ENCODE measurements around the gene LOXL4.

The LOXL4 gene

GRCh38 chr10:98257198-98257597 is 10.8 kb downstream of the LOXL4 start:
- no peak overlapping the region for H3K27ac Mint-ChIP-seq
- peaks cover 6% of the 10 kb centered on the region for H3K36me3 Mint-ChIP-seq (ENCODE audit: low read depth)
- H3K9me3 Mint-ChIP-seq: no peaks in the 10 kb centered on the region
- H3K4me1 Mint-ChIP-seq: peaks cover 22% of the 10 kb centered on the region
- peaks cover 4% of the 10 kb centered on the region for H3K27me3 Mint-ChIP-seq (ENCODE audit: low read depth)
- TF ChIP-seq, protein P1, sequence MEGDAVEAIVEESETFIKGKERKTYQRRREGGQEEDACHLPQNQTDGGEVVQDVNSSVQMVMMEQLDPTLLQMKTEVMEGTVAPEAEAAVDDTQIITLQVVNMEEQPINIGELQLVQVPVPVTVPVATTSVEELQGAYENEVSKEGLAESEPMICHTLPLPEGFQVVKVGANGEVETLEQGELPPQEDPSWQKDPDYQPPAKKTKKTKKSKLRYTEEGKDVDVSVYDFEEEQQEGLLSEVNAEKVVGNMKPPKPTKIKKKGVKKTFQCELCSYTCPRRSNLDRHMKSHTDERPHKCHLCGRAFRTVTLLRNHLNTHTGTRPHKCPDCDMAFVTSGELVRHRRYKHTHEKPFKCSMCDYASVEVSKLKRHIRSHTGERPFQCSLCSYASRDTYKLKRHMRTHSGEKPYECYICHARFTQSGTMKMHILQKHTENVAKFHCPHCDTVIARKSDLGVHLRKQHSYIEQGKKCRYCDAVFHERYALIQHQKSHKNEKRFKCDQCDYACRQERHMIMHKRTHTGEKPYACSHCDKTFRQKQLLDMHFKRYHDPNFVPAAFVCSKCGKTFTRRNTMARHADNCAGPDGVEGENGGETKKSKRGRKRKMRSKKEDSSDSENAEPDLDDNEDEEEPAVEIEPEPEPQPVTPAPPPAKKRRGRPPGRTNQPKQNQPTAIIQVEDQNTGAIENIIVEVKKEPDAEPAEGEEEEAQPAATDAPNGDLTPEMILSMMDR (IDR thresholded peaks at IDR 0.05; ENCODE audit: unreplicated experiment in 3 of 3): no peak
- H3K4me3 Mint-ChIP-seq: no peak overlapping the region

- H3K27ac Mint-ChIP-seq: no peak overlapping the region
- H3K4me1 Mint-ChIP-seq: peaks cover 22% of the 10 kb centered on the region
- H3K4me3 Mint-ChIP-seq: no peak overlapping the region
- H3K9me3 Mint-ChIP-seq: no peaks in the 10 kb centered on the region
- TF ChIP-seq, protein P1 (IDR thresholded peaks at IDR 0.05; ENCODE audit: unreplicated experiment in 3 of 3): no peak
- peaks cover 6% of the 10 kb centered on the region for H3K36me3 Mint-ChIP-seq (ENCODE audit: low read depth)
- H3K27me3 Mint-ChIP-seq (ENCODE audit: low read depth): peaks cover 4% of the 10 kb centered on the region
Observed at GRCh38 chr10:98256692-98257091, 11.3 kb downstream of the LOXL4 start.

- H3K4me1 Mint-ChIP-seq: peaks cover 17% of the 10 kb centered on the region
- H3K27me3 Mint-ChIP-seq (ENCODE audit: low read depth): peaks cover 4% of the 10 kb centered on the region
Observed at GRCh38 chr10:98255146-98255877, 12.7 kb downstream of the LOXL4 start.

DNA sequence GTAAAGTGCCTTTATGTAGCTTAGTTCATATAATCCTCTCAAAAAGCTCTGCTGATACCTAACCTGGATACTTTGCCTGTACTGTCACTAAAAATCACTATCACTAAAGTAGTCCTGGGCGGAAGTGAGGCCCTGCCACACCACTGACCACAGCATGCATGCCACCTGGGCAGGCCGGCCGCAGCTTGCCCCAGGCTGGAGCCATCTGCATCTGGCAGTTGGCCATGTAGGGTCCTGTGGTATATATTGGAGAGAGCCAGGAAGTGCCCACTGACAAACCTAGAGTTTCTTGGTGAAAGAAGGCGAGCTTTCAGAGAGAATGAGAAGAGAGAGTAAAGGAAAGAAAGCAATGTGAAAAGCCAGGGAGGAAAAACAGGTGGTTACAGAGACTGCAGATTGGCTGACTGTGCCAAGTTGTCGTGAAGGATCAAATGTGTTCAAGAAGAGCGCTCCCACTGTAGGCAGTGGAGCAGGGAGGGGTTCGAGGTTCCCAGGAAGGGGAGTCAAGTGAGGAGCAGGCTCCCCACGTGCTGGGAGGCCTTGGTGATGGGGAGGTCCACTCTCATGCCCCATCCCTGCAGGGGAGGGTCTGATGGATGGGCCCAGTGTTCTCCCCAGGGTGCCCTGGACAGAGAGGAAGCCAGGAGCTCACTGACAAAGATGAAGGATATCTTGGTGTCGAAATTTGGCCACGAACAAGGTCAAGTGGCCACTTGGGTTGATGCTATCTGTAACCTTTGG is 13.6 kb downstream of the LOXL4 start:
- Mint-ChIP-seq H3K4me1 (peaks cover 23% of the 10 kb centered on the region), H3K4me3 (no peak overlapping the region), H3K27me3 (ENCODE audit: low read depth) (peaks cover 4% of the 10 kb centered on the region), H3K36me3 (ENCODE audit: low read depth) (peaks cover 20% of the 10 kb centered on the region), H3K27ac (no peak overlapping the region), H3K9me3 (no peaks in the 10 kb centered on the region)
- TF ChIP-seq, protein P1 (IDR thresholded peaks at IDR 0.05; ENCODE audit: unreplicated experiment in 3 of 3): no peak

More at GRCh38 chr10:98255146-98255877, 12.7 kb downstream of the LOXL4 start:
- TF ChIP-seq, protein P1 (IDR thresholded peaks at IDR 0.05; ENCODE audit: unreplicated experiment in 3 of 3): no peak
- H3K36me3 Mint-ChIP-seq (ENCODE audit: low read depth): peaks cover 11% of the 10 kb centered on the region
- no peak overlapping the region for H3K27ac Mint-ChIP-seq
- H3K4me3 Mint-ChIP-seq: no peak overlapping the region
- no peaks in the 10 kb centered on the region for H3K9me3 Mint-ChIP-seq

DNA sequence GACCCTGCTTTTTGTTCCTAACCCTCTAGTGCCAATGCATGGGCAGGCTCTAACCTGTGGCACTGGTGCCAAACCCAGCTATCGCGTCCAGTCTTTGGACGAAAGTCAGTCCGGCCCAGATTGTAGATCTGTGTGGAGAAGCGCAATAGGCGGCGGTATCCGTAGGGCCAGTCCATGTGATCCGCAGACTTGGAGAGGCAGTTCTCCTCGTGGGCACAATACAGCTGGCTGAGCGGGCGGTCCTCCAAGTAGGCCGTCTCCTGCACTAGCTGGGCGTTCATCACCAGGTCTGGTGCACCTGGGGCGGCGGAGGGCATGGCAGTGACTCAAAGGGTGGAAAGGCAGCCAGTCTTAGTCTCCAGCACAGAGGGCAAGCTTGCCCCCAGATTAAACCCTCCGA is 14.5 kb downstream of the LOXL4 start:
- no peak overlapping the region for H3K27ac Mint-ChIP-seq
- no peaks in the 10 kb centered on the region for H3K9me3 Mint-ChIP-seq
- peaks cover 26% of the 10 kb centered on the region for H3K36me3 Mint-ChIP-seq (ENCODE audit: low read depth)
- H3K4me3 Mint-ChIP-seq: no peak overlapping the region
- no peaks in the 10 kb centered on the region for H3K27me3 Mint-ChIP-seq (ENCODE audit: low read depth)
- peaks cover 25% of the 10 kb centered on the region for H3K4me1 Mint-ChIP-seq
- TF ChIP-seq, protein P1 (IDR thresholded peaks at IDR 0.05; ENCODE audit: unreplicated experiment in 3 of 3): no peak

Data from nephron (organoid).